Neural progenitor cell (in vitro differentiated cells): Measurements from ENCODE around the gene DTD1.

Experiments
- CTCF ChIP-seq: fragments of 200-600 bp; sonication (generic); IDR thresholded peaks from 2 replicates; pipeline ENCODE4 v1.5.1; 2017; ENCODE audit warnings: antibody characterized with exemption, mild to moderate bottlenecking
- EZH2 ChIP-seq: fragments of 200-600 bp; sonication (generic); IDR thresholded peaks from 2 replicates; pipeline ENCODE4 v1.6.1; 2017; ENCODE audit warnings: antibody characterized with exemption, mild to moderate bottlenecking, moderate library complexity
- EZH2phosphoT487 ChIP-seq: fragments of 200-600 bp; sonication (generic); IDR thresholded peaks from 2 replicates; pipeline ENCODE4 v1.6.1; 2017; ENCODE audit warnings: antibody characterized with exemption

GRCh38 chr20:18738888-18739287, 151.0 kb downstream of the DTD1 start:
- no peak for TF ChIP-seq CTCF
- TF ChIP-seq EZH2phosphoT487, result no peak
- TF ChIP-seq EZH2, result no peak
